Mesenchymal stem cell (in vitro differentiated cells and primary cell): Measurements from ENCODE around the gene LGALS9C.
"Not testable (repeated sequence)": the region's sequence is repeated elsewhere in the genome, so short reads cannot be mapped to it uniquely, and the experiment has no call there.

ENCODE experiments used
- DNase-seq: peaks from one replicate; pipeline ENCODE4 v3.0.0-alpha.2; 2013
- H2AFZ ChIP-seq: one replicate; pipeline ENCODE4 v1.6.1; 2013; ENCODE audit warnings: low read depth, mild to moderate bottlenecking, control low read depth, inconsistent platforms, low read length, moderate library complexity
- H2AK5ac ChIP-seq: 2 replicates; pipeline ENCODE4 v1.6.1; 2013; ENCODE audit warnings: low read length, moderate library complexity, mild to moderate bottlenecking, inconsistent platforms; ENCODE audit not compliant: severe bottlenecking
- H2BK120ac ChIP-seq: one replicate; pipeline ENCODE4 v1.6.1; 2013; ENCODE audit warnings: low read depth, mild to moderate bottlenecking, inconsistent platforms, low read length, moderate library complexity
- H2BK12ac ChIP-seq, 2 experiments: one replicate each; pipeline ENCODE4 v1.6.1; 2013; ENCODE audit warnings: inconsistent platforms in 2 of 2, low read length in 2 of 2, mild to moderate bottlenecking in 2 of 2, moderate library complexity in 2 of 2, control low read depth in 1 of 2
- H2BK15ac ChIP-seq: one replicate; pipeline ENCODE4 v1.6.1; 2013; ENCODE audit warnings: mild to moderate bottlenecking, low read depth, inconsistent platforms; ENCODE audit not compliant: poor library complexity, severe bottlenecking
- H2BK5ac ChIP-seq: 2 replicates; pipeline ENCODE4 v1.6.1; 2013; ENCODE audit warnings: low read depth, mild to moderate bottlenecking, low read length, control low read depth, inconsistent platforms; ENCODE audit not compliant: poor library complexity, severe bottlenecking
- H3K14ac ChIP-seq, 2 experiments: one replicate each; pipeline ENCODE4 v1.6.1; 2013; ENCODE audit warnings: inconsistent platforms in 2 of 2, low read length in 2 of 2, control low read depth in 1 of 2, mild to moderate bottlenecking in 1 of 2, moderate library complexity in 1 of 2
- H3K18ac ChIP-seq, 2 experiments: one replicate each; pipeline ENCODE4 v1.6.1; 2013; ENCODE audit warnings: inconsistent platforms in 2 of 2, low read length in 2 of 2, control low read depth in 1 of 2, low read depth in 1 of 2, mild to moderate bottlenecking in 1 of 2
- H3K23ac ChIP-seq, 2 experiments: one replicate each; pipeline ENCODE4 v1.6.1; 2013; ENCODE audit warnings: inconsistent platforms in 2 of 2, low read length in 2 of 2, mild to moderate bottlenecking in 2 of 2, moderate library complexity in 2 of 2, control low read depth in 1 of 2
- H3K27ac ChIP-seq: 2 replicates; pipeline ENCODE4 v1.5.1; 2013; ENCODE audit warnings: mild to moderate bottlenecking, moderate library complexity, low read length, control low read depth, inconsistent platforms; ENCODE audit not compliant: poor library complexity, severe bottlenecking
- H3K27me3 ChIP-seq, 2 experiments: 2 replicates each; pipeline versions ENCODE4 v1.6.1 to v1.7.0; 2013; ENCODE audit warnings: low read length in 2 of 2, mild to moderate bottlenecking in 2 of 2, moderate library complexity in 2 of 2, control low read depth in 1 of 2, inconsistent platforms in 1 of 2; ENCODE audit not compliant: control insufficient read depth in 1 of 2, insufficient read depth in 1 of 2
- H3K36me3 ChIP-seq, 2 experiments: 2 replicates each; pipeline versions ENCODE4 v1.6.1 to v1.7.0; 2013; ENCODE audit warnings: low read length in 2 of 2, control low read depth in 1 of 2, inconsistent platforms in 1 of 2, low read depth in 1 of 2, mild to moderate bottlenecking in 1 of 2; ENCODE audit not compliant: insufficient read depth in 2 of 2, control insufficient read depth in 1 of 2
- H3K4ac ChIP-seq, 2 experiments: one replicate each; pipeline ENCODE4 v1.6.1; 2013; ENCODE audit warnings: inconsistent platforms in 2 of 2, low read length in 2 of 2, mild to moderate bottlenecking in 2 of 2, moderate library complexity in 2 of 2, control low read depth in 1 of 2, low read depth in 1 of 2
- H3K4me1 ChIP-seq: 2 replicates; pipeline ENCODE4 v1.6.1; 2013; ENCODE audit warnings: low read depth, low read length, control low read depth; ENCODE audit not compliant: control insufficient read depth, insufficient read depth
- H3K4me2 ChIP-seq: 2 replicates; pipeline ENCODE4 v1.6.1; 2013; ENCODE audit warnings: low read length, mild to moderate bottlenecking, inconsistent platforms; ENCODE audit not compliant: poor library complexity, severe bottlenecking
- H3K4me3 ChIP-seq, 2 experiments: 2 replicates each; pipeline versions ENCODE4 v1.5.1 to v1.7.0; 2013; ENCODE audit warnings: low read length in 2 of 2, mild to moderate bottlenecking in 2 of 2, control low read depth in 1 of 2, low read depth in 1 of 2; ENCODE audit not compliant: insufficient read depth in 1 of 2
- H3K79me1 ChIP-seq: replicated peaks from 2 replicates; pipeline ENCODE4 v1.6.1; 2013; ENCODE audit warnings: mild to moderate bottlenecking, control low read depth, low read length, inconsistent platforms; ENCODE audit not compliant: poor library complexity, severe bottlenecking
- H3K9ac ChIP-seq: 2 replicates; pipeline ENCODE4 v1.7.0; 2013; ENCODE audit warnings: mild to moderate bottlenecking, low read length, moderate library complexity
- H3K9me3 ChIP-seq: 2 replicates; pipeline ENCODE4 v1.7.0; 2013; ENCODE audit warnings: mild to moderate bottlenecking, low read length; ENCODE audit not compliant: control insufficient read depth
- H4K8ac ChIP-seq: one replicate; pipeline ENCODE4 v1.6.1; 2013; ENCODE audit warnings: inconsistent platforms, mild to moderate bottlenecking, low read length, moderate library complexity
- H4K91ac ChIP-seq: one replicate; pipeline ENCODE4 v1.6.1; 2013; ENCODE audit warnings: mild to moderate bottlenecking, low read length, inconsistent platforms
- WGBS: methylation state at CpG from one replicate; pipeline ENCODE4 v1.1.7; 2013; ENCODE audit warnings: mixed read lengths; 5-methylcytosine and 5-hydroxymethylcytosine counted together

Gene LGALS9C

GRCh38 chr17:18466250-18466983 is 10.2 kb upstream of the LGALS9C start:
- H3K4me1 ChIP-seq, H3K14ac ChIP-seq, DNase-seq, H3K23ac ChIP-seq, H2AK5ac ChIP-seq, H3K4me3 ChIP-seq, H3K18ac ChIP-seq, H3K4me2 ChIP-seq, H3K4ac ChIP-seq, H2AFZ ChIP-seq, H3K27ac ChIP-seq, H4K91ac ChIP-seq, H3K79me1 ChIP-seq, H3K9me3 ChIP-seq, H2BK12ac ChIP-seq, H3K36me3 ChIP-seq, H2BK5ac ChIP-seq, H2BK120ac ChIP-seq, H2BK15ac ChIP-seq, H3K27me3 ChIP-seq, H3K9ac ChIP-seq, H4K8ac ChIP-seq: not testable (repeated sequence)
- 72% methylated on average over 3 of the region's 6 CpGs for WGBS

GRCh38 chr17:18467001-18467400 is 9.6 kb upstream of the LGALS9C start:
- H3K27ac ChIP-seq, H3K27me3 ChIP-seq, H3K9ac ChIP-seq, H3K4ac ChIP-seq, H3K9me3 ChIP-seq, H2BK120ac ChIP-seq, H3K18ac ChIP-seq, H3K4me3 ChIP-seq, H3K36me3 ChIP-seq, DNase-seq, H3K14ac ChIP-seq, H3K4me2 ChIP-seq, H3K23ac ChIP-seq, H2BK12ac ChIP-seq, H2BK15ac ChIP-seq, H2AFZ ChIP-seq, H2AK5ac ChIP-seq, H4K91ac ChIP-seq, H3K4me1 ChIP-seq, H2BK5ac ChIP-seq, H3K79me1 ChIP-seq: not testable (repeated sequence)
- H4K8ac ChIP-seq: peak overlapping the region; percentile 13
- 78% methylated on average over 3 of the region's 5 CpGs for WGBS

GRCh38 chr17:18468472-18469171 is 8.0 kb upstream of the LGALS9C start:
- WGBS: 85% methylated on average over 8 of the region's 10 CpGs
- not testable (repeated sequence) for H3K23ac ChIP-seq, H3K4ac ChIP-seq, H3K9me3 ChIP-seq, H2AFZ ChIP-seq, H3K4me2 ChIP-seq, H3K4me3 ChIP-seq, DNase-seq, H2BK120ac ChIP-seq, H2BK5ac ChIP-seq, H3K79me1 ChIP-seq, H4K8ac ChIP-seq, H4K91ac ChIP-seq, H2AK5ac ChIP-seq, H3K9ac ChIP-seq, H2BK15ac ChIP-seq, H3K27ac ChIP-seq, H3K4me1 ChIP-seq, H2BK12ac ChIP-seq, H3K14ac ChIP-seq, H3K36me3 ChIP-seq, H3K27me3 ChIP-seq, H3K18ac ChIP-seq

- WGBS: 97% methylated on average over 2 of the region's 2 CpGs
- not testable (repeated sequence) for H3K27ac ChIP-seq, H3K4ac ChIP-seq, H3K23ac ChIP-seq, H3K9ac ChIP-seq, H4K8ac ChIP-seq, H3K4me2 ChIP-seq, H2BK12ac ChIP-seq, H2AK5ac ChIP-seq, H3K14ac ChIP-seq, H2BK5ac ChIP-seq, H3K79me1 ChIP-seq, H2BK15ac ChIP-seq, H3K36me3 ChIP-seq, H2BK120ac ChIP-seq, H3K18ac ChIP-seq, H3K9me3 ChIP-seq, DNase-seq, H4K91ac ChIP-seq, H3K4me1 ChIP-seq, H3K27me3 ChIP-seq, H2AFZ ChIP-seq, H3K4me3 ChIP-seq
Measured at GRCh38 chr17:18469837-18470236, 6.8 kb upstream of the LGALS9C start.
